Calu3 (cell line): ENCODE results near the gene TWIST2. TPM values are rescaled to one million over a fixed set of nuclear protein-coding genes. Genes with fewer than 3 reads are reported as not detected.

Source experiments
- BruUV-seq: library from RNA; stranded (reverse); fragments of 400-500 nt; replicated peaks from 2 replicates; lab custom pipeline; 2021; lab: Mats Ljungman, UMichigan
- CTCF ChIA-PET: fragments of 300-600 bp; sonication (Branson Sonifier 250); formaldehyde crosslinking; loops from one replicate; lab custom pipeline; 2022; ENCODE audit warnings: antibody characterized with exemption; lab: Charles Lee
- DNase-seq: peaks from one replicate; pipeline ENCODE4 v3.0.0; 2022
- H3K27ac Mint-ChIP-seq: one replicate; pipeline ENCODE4 v1.8.0; 2022; ENCODE audit warnings: mixed read lengths; ENCODE audit not compliant: unreplicated experiment
- H3K27me3 Mint-ChIP-seq: one replicate; pipeline ENCODE4 v1.8.0; 2022; ENCODE audit warnings: mixed read lengths; ENCODE audit not compliant: unreplicated experiment
- H3K36me3 Mint-ChIP-seq: one replicate; pipeline ENCODE4 v1.8.0; 2022; ENCODE audit warnings: mild to moderate bottlenecking, moderate library complexity, mixed read lengths; ENCODE audit not compliant: insufficient read depth, unreplicated experiment
- H3K4me1 Mint-ChIP-seq: one replicate; pipeline ENCODE4 v1.8.0; 2022; ENCODE audit warnings: mild to moderate bottlenecking, low read depth, mixed read lengths; ENCODE audit not compliant: unreplicated experiment
- H3K4me3 Mint-ChIP-seq: one replicate; pipeline ENCODE4 v1.8.0; 2022; ENCODE audit warnings: mild to moderate bottlenecking, low read depth, moderate library complexity, mixed read lengths; ENCODE audit not compliant: unreplicated experiment
- H3K9me3 Mint-ChIP-seq: one replicate; pipeline ENCODE4 v1.8.0; 2022; ENCODE audit warnings: low read depth, mixed read lengths; ENCODE audit not compliant: unreplicated experiment
- intact Hi-C: fragments of 100-400 bp; cut with micrococcal nuclease; formaldehyde crosslinking; loops from one replicate; pipeline ENCODE4 v1.10.0; 2022; ENCODE audit not compliant: unreplicated experiment
- total RNA-seq: library from RNA; stranded (reverse); gene quantifications from 2 replicates; pipeline ENCODE4 v1.2.3, GENCODE V29; 2022
- TF ChIP-seq, protein P1 (sequence below): fragments of 200-600 bp; IDR thresholded peaks from one replicate; pipeline ENCODE4 v1.8.0; 2022; ENCODE audit warnings: antibody characterized with exemption; ENCODE audit not compliant: unreplicated experiment

The TWIST2 gene
- total RNA-seq, 1 experiment from 2014 or later: not detected

DNA sequence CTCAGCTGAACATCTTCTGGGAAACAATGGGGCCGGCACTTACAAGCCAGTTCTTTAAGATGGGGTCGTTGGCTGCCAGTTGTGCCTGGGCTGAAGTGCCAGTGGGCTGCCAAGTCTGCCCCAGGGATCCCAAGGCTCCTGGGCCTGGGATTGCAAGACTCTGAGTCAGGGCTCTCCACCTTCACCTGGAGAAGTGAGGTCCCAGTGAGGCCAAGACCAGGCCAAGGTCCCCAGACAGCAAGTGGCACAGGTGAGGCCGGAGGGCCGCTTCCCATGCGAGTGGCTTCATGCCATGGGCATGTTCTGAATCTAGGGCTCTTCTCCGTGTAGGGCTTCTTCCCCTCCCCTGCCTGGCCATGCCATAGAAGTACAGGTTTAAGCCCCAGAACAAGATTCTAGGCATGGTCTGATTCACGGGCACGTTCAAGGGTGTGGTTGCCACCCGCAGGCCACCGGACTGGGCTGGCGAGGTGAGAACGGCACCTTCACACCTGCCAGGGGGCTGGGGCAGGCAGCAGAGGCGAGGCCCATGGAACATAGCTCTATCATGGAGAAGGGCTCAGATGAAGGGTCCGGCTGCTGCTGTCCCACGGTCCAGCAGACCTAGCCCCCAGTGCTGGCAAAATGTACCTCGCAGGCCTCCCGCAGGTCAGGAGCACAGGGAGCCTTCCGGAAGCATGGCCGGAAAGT is 36.4 kb downstream of the TWIST2 start:
- Mint-ChIP-seq H3K27me3 (peaks cover 90% of the 10 kb centered on the region), H3K9me3 (no peaks in the 10 kb centered on the region), H3K27ac (no peak overlapping the region), H3K4me3 (no peak overlapping the region), H3K36me3 (no peaks in the 10 kb centered on the region), H3K4me1 (no peaks in the 10 kb centered on the region)
- no peak for DNase-seq
- intact Hi-C loops: no loop called here
- TF ChIP-seq, protein P1, sequence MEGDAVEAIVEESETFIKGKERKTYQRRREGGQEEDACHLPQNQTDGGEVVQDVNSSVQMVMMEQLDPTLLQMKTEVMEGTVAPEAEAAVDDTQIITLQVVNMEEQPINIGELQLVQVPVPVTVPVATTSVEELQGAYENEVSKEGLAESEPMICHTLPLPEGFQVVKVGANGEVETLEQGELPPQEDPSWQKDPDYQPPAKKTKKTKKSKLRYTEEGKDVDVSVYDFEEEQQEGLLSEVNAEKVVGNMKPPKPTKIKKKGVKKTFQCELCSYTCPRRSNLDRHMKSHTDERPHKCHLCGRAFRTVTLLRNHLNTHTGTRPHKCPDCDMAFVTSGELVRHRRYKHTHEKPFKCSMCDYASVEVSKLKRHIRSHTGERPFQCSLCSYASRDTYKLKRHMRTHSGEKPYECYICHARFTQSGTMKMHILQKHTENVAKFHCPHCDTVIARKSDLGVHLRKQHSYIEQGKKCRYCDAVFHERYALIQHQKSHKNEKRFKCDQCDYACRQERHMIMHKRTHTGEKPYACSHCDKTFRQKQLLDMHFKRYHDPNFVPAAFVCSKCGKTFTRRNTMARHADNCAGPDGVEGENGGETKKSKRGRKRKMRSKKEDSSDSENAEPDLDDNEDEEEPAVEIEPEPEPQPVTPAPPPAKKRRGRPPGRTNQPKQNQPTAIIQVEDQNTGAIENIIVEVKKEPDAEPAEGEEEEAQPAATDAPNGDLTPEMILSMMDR: no peak
- no TSS peak for BruUV-seq
- CTCF ChIA-PET: no interaction called here

DNA sequence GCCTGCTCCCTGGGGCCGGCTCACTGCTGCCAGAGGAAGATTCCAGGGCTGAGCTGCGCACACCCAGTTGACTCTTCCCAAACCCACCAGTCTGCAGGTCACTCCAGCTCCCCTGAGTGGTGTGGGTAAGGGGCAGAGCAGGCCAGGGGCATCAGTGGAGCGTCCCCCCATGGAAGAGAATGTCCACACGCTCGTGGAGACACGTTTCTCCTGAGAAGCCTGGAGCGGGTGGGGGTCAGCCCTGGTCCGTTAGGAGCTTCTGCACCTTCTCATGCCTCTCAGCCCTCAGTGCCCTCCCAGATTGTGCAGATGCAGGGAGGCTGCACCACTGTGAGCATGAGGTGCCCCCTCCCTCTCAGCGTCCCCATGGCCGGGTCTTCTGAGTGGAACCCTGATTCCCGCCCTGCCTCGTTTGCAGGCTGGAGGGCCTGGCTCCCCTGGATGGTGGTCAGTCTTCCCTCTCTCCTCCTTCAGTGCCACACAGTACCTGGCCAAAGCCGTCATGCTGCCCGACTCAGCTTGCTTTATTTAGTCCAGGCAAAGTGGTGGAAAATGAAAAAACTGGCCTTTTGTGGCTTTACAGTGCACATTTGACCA is 37.0 kb downstream of the TWIST2 start:
- Mint-ChIP-seq H3K4me3 (no peak overlapping the region), H3K27me3 (peaks cover 88% of the 10 kb centered on the region), H3K27ac (no peak overlapping the region), H3K36me3 (no peaks in the 10 kb centered on the region), H3K9me3 (no peaks in the 10 kb centered on the region), H3K4me1 (no peaks in the 10 kb centered on the region)
- CTCF ChIA-PET: no interaction called here
- DNase-seq: no peak
- no TSS peak for BruUV-seq
- intact Hi-C loops: no loop called here
- TF ChIP-seq, protein P1: no peak

DNA sequence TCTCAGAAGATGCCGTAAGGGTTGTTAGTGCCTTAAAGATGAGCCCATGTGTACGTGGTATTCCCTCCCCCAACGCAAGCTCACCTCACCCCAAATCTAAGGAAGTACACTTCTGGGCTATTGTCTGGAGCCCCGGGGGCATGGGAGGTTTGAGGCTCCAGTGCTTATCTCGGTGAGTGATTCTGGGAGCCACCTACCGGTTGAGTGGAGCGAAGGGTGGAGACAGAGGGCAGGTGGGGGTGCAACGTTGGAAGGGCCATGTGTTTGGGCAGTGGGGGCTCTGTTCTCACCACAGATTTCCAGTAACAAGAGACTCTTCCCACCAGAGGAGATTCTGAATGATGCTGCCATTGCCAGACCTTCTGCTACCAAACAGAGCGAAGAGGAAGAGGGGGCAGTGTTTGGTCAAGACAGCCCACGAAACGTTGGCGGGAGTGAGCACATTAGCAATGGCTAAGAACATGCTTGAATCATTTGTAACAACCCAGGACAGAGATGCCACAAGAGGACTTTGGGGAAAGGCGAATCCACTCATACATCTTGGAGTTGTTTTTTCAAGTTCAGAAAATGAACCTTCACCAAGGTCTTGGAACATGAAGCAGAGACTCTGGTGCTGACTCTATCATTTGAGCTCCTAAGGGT is 38.7 kb downstream of the TWIST2 start:
- no TSS peak for BruUV-seq
- Mint-ChIP-seq H3K4me3 (no peak overlapping the region), H3K4me1 (no peaks in the 10 kb centered on the region), H3K27ac (no peak overlapping the region), H3K9me3 (no peaks in the 10 kb centered on the region), H3K36me3 (no peaks in the 10 kb centered on the region), H3K27me3 (peaks cover 80% of the 10 kb centered on the region)
- TF ChIP-seq, protein P1: peak; percentile 15
- DNase-seq: no peak
- intact Hi-C loops: no loop called here
- CTCF ChIA-PET: no interaction called here

DNA sequence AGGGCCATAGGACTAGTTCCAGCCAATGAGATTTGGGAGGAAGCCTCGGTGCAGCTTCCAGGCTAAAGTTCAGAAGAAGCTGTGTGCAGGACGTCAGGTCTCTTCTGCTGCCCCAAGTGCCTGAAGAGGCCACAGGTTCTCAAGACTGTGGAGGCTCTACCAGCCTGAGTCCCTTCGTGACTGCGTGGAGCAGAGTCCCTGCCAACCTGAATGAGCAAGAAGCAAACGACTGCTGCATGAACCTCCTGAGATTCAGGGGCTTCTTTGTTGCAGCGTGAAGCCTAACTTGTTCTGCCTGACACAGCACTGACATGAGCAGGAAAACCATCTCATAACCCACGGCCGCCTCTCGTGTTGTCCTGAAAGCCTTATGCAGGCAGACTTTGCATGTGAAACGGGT is 39.7 kb downstream of the TWIST2 start:
- DNase-seq: no peak
- BruUV-seq: no TSS peak
- H3K4me1 Mint-ChIP-seq: no peaks in the 10 kb centered on the region

More for the DNA sequence above, 39.7 kb downstream of the TWIST2 start:
- intact Hi-C loops: no loop called here
- H3K4me3 Mint-ChIP-seq: no peak overlapping the region
- H3K27ac Mint-ChIP-seq: no peak overlapping the region
- no peaks in the 10 kb centered on the region for H3K9me3 Mint-ChIP-seq
- H3K36me3 Mint-ChIP-seq: no peaks in the 10 kb centered on the region
- TF ChIP-seq, protein P1: no peak
- CTCF ChIA-PET: no interaction called here
- peaks cover 80% of the 10 kb centered on the region for H3K27me3 Mint-ChIP-seq
